AG04449 (cell line): ENCODE measurements around the gene HMCN2.

ENCODE experiments used
- CTCF ChIA-PET: fragments of 350-600 bp; formaldehyde crosslinking; extraction: SDS; loops from one replicate; lab custom pipeline; 2021; ENCODE audit warnings: antibody characterized with exemption; lab: Yijun Ruan, JAX
- POLR2A ChIA-PET: fragments of 400-600, 350-600 bp; formaldehyde crosslinking; extraction: SDS; loops from one replicate; lab custom pipeline; 2020; ENCODE audit warnings: antibody characterized with exemption, inconsistent platforms; lab: Yijun Ruan, JAX
- DNase-seq: peaks from one replicate; pipeline ENCODE4 v3.0.0-alpha.2; 2010; ENCODE audit warnings: low read depth, low spot score
- H3K4me3 ChIP-seq: 2 replicates; pipeline ENCODE4 v1.5.1; 2011; ENCODE audit warnings: low read depth, mild to moderate bottlenecking, control low read depth, low read length
- TF ChIP-seq, protein P1 (sequence below): IDR thresholded peaks from one replicate; pipeline ENCODE4 v1.5.1; 2011; ENCODE audit warnings: mild to moderate bottlenecking, moderate library complexity, low read length, control low read depth, inconsistent platforms; ENCODE audit not compliant: insufficient read depth; ENCODE audit errors: missing control alignments

Gene HMCN2

GRCh38 chr9:130474106-130474505 is 208.5 kb downstream of the HMCN2 start:
- DNase-seq, result no peak
- ChIA-PET POLR2A (no interaction called here), CTCF (interaction anchor here (1.2 to 21.8 kb wide), 4 partner anchors 12 to 209 kb away, joined by 4 to 414 read pairs (median 14); no protein-coding TSS in a partner anchor)
- no peak overlapping the region for H3K4me3 ChIP-seq
- TF ChIP-seq, protein P1, sequence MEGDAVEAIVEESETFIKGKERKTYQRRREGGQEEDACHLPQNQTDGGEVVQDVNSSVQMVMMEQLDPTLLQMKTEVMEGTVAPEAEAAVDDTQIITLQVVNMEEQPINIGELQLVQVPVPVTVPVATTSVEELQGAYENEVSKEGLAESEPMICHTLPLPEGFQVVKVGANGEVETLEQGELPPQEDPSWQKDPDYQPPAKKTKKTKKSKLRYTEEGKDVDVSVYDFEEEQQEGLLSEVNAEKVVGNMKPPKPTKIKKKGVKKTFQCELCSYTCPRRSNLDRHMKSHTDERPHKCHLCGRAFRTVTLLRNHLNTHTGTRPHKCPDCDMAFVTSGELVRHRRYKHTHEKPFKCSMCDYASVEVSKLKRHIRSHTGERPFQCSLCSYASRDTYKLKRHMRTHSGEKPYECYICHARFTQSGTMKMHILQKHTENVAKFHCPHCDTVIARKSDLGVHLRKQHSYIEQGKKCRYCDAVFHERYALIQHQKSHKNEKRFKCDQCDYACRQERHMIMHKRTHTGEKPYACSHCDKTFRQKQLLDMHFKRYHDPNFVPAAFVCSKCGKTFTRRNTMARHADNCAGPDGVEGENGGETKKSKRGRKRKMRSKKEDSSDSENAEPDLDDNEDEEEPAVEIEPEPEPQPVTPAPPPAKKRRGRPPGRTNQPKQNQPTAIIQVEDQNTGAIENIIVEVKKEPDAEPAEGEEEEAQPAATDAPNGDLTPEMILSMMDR, result no peak

DNA sequence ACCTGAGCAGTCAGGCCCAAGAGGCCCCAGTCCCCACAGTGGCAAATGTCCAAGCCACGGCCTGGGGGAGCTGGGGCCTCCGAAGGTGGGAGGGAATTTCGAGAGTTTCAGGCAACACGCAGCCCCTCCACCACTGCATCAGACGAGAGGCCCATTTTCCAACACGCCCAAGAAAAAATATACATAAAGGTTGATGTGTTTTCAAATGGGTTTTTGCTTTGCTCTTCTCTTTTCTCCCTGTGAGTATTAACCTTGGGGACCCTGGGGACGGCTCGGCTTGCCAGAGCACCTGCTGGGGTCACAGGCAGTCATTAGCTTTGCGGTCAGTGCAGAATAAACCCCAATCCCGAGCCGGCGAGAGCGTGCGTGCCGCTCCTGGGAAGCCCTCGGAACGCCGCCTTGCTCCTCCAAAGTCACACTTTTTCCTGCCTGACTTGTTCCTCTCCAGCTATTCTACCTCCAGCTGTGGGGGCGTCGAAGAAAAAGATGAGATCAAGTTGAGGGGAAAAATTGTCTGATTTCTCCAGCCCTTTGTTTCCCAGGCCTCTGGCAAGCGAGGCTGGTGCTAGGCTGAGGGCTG is 210.7 kb downstream of the HMCN2 start:
- ChIA-PET POLR2A (no interaction called here), CTCF (interaction anchor here (0.7 to 21.8 kb wide), 2 partner anchors 16 to 207 kb away, joined by 3 to 414 read pairs; no protein-coding TSS in a partner anchor)
- DNase-seq, result no peak
- TF ChIP-seq, protein P1, result no peak
- H3K4me3 ChIP-seq, result no peak overlapping the region

- H3K4me3 ChIP-seq, result no peak overlapping the region
- TF ChIP-seq, protein P1, result no peak
- ChIA-PET CTCF (interaction anchor here (1.0 to 21.8 kb wide), 3 partner anchors 15 to 205 kb away, joined by 3 to 414 read pairs (median 4); no protein-coding TSS in a partner anchor), POLR2A (no interaction called here)
- DNase-seq, result no peak
Observed at GRCh38 chr9:130477564-130477963, 212.0 kb downstream of the HMCN2 start.

DNA sequence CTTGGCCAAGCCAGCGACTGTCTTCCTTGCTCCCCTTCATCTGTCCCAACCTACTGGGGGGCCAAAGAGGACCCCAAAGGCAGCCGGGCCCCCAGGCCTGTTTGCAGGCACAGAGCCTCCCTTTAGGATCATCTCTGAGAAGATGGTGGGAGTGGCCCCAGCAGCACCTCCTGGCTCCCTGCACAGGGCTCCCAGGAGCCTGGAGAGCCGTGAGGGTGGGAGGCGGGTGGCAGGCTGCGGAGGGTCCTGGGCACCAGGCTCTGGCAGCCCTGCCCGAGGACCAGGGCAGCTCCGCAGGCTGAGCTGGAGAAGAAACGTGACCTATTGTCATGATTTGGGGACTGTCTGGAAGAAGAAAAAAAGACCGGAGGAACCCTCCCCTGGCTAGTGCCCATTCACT is 212.6 kb downstream of the HMCN2 start:
- CTCF ChIA-PET, result interaction anchor here (21.8 kb wide), 1 partner anchor 205 kb away, joined by 414 read pairs; no protein-coding TSS in a partner anchor
- TF ChIP-seq, protein P1, result no peak
- no peak overlapping the region for H3K4me3 ChIP-seq
- POLR2A ChIA-PET, result no interaction called here
- no peak for DNase-seq

DNA sequence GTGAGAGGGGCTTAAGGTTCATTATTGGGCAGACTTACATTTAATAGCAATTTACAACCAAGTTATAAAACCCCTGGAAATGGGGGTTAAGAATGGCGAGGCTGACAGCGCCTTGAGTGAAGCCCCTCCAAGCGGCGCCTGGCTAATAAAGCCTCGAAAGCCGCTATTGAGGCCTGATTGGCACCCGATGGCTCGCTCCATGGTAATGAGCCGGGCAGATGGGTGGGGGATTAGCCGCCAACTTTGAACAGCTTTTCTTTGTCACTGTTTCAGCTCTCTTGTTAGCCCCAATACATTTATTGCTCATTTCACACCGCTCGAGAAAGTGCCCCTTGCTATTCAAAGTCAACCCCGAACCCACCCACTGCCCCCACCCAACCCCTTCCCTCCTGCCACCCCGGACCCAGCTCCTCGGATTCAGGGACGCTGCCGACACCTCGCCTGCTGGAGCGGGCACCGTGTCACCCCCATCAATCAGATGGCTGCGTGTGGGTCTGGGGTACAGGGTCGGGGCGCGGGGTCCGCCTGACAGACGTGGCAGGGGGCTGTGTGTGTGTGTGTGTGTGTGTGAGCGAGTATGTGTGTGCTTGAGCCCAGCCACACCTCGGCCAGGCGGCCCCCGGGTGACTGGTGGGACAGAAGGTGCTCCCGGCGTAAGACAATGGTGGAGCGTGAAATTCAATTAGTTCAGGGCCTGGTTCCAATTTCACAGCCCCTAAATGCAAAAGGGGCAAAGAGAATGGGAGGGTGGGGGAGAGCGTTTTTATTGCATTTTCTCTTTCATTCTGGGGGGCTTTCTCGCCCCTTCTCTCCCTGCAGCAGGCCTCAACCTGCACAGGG is 213.4 kb downstream of the HMCN2 start:
- H3K4me3 ChIP-seq, result no peak overlapping the region
- DNase-seq, result no peak
- TF ChIP-seq, protein P1, result no peak
- ChIA-PET CTCF (no interaction called here), POLR2A (no interaction called here)

- DNase-seq, result no peak
Observed at GRCh38 chr9:130479587-130479986, 214.0 kb downstream of the HMCN2 start.

More at GRCh38 chr9:130479587-130479986, 214.0 kb downstream of the HMCN2 start:
- CTCF ChIA-PET, result no interaction called here
- TF ChIP-seq, protein P1, result no peak
- POLR2A ChIA-PET, result no interaction called here
- no peak overlapping the region for H3K4me3 ChIP-seq
